Dendritic cell treated with granulocyte-macrophage colony-stimulating factor and Interleukin-4, amounts not matched to agents 40 ng/mL and 50 ng/mL, for 4 days (primary cell): ENCODE measurements around the gene ITGA6.

ENCODE experiments used
- H3K27ac Mint-ChIP-seq: one replicate; pipeline ENCODE4 v1.8.0; 2022; ENCODE audit warnings: mild to moderate bottlenecking, mixed read lengths
- H3K27me3 Mint-ChIP-seq: one replicate; pipeline ENCODE4 v1.8.0; 2022; ENCODE audit warnings: mild to moderate bottlenecking, mixed read lengths
- H3K36me3 Mint-ChIP-seq: one replicate; pipeline ENCODE4 v1.8.0; 2022; ENCODE audit warnings: low read depth, mixed read lengths
- H3K4me1 Mint-ChIP-seq: one replicate; pipeline ENCODE4 v1.8.0; 2022; ENCODE audit warnings: low read depth, mixed read lengths
- H3K4me3 Mint-ChIP-seq: one replicate; pipeline ENCODE4 v1.8.0; 2022; ENCODE audit warnings: mild to moderate bottlenecking, moderate library complexity, mixed read lengths
- H3K9me3 Mint-ChIP-seq: one replicate; pipeline ENCODE4 v1.8.0; 2022; ENCODE audit warnings: mixed read lengths
- intact Hi-C: fragments of 100-400 bp; cut with micrococcal nuclease; formaldehyde crosslinking; loops from one replicate; pipeline ENCODE4 v1.15.0; 2022

The ITGA6 gene

DNA sequence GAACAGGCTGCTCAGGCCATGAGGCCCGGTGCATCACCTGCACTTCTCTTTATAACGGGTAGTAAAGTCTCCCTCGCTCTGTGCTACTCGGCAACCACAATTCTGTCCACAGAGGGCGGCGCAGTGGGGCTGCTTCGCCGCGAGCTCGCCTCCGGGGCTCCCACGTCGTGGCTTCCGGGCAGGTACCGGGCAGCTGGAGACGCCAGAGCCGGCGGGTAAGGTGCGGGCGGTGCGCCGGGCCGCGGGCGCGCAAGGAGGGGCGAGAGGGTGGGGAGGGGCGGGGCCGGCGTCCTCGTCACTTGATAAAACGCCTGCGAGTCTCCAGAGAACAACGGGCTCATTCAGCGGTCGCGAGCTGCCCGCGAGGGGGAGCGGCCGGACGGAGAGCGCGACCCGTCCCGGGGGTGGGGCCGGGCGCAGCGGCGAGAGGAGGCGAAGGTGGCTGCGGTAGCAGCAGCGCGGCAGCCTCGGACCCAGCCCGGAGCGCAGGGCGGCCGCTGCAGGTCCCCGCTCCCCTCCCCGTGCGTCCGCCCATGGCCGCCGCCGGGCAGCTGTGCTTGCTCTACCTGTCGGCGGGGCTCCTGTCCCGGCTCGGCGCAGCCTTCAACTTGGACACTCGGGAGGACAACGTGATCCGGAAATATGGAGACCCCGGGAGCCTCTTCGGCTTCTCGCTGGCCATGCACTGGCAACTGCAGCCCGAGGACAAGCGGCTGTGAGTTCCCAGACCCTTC is at the start of gene ITGA6:
ITGA6 (plus strand) TSS at position 331 of the 734 bp plus-strand sequence.
- Mint-ChIP-seq H3K9me3 (no peaks in the 10 kb centered on the region), H3K36me3 (no peaks in the 10 kb centered on the region), H3K4me3 (peak within 1 kb of the TSS; percentile 75), H3K27me3 (peaks cover 63% of the 10 kb centered on the region), H3K27ac (no peak within 1 kb of the TSS), H3K4me1 (peaks cover 22% of the 10 kb centered on the region)
- intact Hi-C loops, result loop anchor here (5.0 kb wide), 1 partner anchor 35 kb away; no protein-coding TSS in a partner anchor

DNA sequence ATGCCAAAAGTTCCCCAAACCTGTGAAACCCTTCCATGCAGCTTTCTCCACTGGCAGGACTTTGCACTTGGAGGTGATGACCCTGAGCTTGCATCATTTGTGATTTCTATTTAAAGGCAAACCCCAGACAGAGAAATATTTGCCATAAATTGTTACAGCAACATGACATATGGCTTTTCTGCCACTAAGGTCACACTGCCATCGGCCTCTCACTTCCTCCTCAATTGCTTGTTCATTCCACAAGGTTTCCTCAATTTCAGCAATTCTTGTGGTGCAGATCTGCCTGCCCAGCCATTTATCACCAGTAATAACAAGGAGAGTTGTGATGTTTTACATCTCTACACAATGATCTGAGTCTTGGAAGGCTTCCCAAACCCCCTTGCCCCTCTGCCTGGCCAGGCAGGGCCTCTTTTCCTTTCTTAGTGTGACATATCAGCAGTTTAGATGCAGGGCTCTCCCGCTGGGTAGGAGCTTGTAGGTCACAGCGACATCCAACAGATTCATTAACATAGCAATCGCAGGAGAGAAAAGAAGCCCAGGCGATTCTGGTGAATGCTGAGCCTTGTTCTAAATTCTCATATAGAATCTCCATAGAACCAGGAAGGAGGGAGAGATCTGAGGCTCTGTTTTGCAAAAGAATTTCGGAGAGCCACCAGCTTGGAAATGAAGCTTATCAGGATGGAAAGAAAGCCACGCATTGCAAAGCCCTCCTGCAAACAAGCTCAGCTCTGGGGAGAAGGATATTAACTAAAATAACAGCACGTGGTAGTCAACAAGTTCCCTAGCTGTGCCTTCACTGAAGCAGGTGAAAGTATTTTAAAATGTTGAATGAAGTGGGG is 46.7 kb upstream of the ITGA6 start:
- intact Hi-C loops, result loop anchor here (10.0 kb wide), 1 partner anchor 86 kb away; no protein-coding TSS in a partner anchor

GRCh38 chr2:172381275-172382027 is 45.9 kb upstream of the ITGA6 start:
- Mint-ChIP-seq H3K4me1 (peaks cover 24% of the 10 kb centered on the region), H3K27me3 (peaks cover 8% of the 10 kb centered on the region), H3K27ac (peak overlapping the region; percentile 61), H3K4me3 (no peak overlapping the region), H3K36me3 (peaks cover 4% of the 10 kb centered on the region), H3K9me3 (peaks cover 5% of the 10 kb centered on the region)
- intact Hi-C loops, result loop anchor here (10.0 kb wide), 1 partner anchor 87 kb away; no protein-coding TSS in a partner anchor

More for the DNA sequence above, 46.7 kb upstream of the ITGA6 start:
- Mint-ChIP-seq H3K27ac (peak overlapping the region; percentile 61), H3K4me1 (peaks cover 30% of the 10 kb centered on the region), H3K36me3 (peaks cover 4% of the 10 kb centered on the region), H3K4me3 (peak overlapping the region; percentile 52), H3K27me3 (peaks cover 8% of the 10 kb centered on the region), H3K9me3 (peaks cover 5% of the 10 kb centered on the region)

DNA sequence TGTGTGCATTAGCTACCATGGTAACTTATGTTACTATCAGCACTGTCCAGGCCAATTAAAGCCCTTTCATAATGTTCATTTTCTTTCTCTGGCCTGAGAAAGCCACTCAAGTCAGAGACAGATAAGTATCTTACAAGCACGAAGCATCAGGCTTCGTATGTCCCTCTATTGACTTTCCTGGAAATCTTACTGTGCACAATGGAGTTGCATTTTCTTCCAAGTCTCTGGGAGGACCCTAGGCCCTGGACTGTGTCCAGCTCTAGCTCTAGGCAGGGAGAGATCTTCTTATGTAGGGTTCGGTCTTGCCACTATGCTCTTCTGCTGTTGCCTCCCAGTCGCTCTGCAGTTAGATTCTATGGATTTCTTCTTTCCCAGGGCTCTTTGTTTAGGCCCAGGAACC is 40.0 kb upstream of the ITGA6 start:
- no peaks in the 10 kb centered on the region for H3K36me3 Mint-ChIP-seq
- intact Hi-C loops, result loop anchor here (10.0 kb wide), 1 partner anchor 93 kb away; no protein-coding TSS in a partner anchor
- no peak overlapping the region for H3K27ac Mint-ChIP-seq
- no peaks in the 10 kb centered on the region for H3K9me3 Mint-ChIP-seq
- peaks cover 6% of the 10 kb centered on the region for H3K4me1 Mint-ChIP-seq
- H3K4me3 Mint-ChIP-seq, result no peak overlapping the region
- peaks cover 3% of the 10 kb centered on the region for H3K27me3 Mint-ChIP-seq

DNA sequence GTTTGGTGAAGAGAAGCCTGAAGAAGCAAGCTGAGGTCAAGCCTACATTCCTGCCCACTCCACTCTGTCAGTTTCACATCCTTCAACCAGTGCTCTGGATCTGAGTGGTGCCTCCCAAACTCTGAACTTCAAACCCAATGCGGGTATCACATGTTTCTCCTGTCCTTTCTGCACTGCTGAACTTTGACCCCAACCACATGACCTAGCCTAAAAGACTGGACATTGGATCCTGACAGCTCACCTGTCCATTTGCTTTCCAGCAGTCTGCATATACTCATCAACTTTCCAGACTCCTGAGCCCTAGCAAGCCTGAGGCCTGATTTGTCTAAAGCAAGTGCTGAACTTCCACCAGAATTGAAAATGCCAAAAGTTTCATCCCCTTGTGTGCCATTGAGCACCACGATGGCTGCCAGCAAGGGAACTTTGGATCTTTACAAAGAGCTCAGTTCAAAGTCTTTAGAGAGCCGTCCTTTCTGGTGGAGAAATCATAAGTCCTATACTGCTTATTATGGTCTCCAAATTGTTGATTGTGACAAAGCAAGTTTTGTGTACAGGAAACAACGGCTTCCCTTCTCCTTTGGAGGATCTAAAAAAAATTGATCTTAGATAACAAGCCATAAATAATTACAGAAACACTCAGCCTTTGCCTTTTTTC is 37.6 kb upstream of the ITGA6 start:
- Mint-ChIP-seq H3K4me1 (peaks cover 16% of the 10 kb centered on the region), H3K27ac (no peak overlapping the region), H3K9me3 (no peaks in the 10 kb centered on the region), H3K36me3 (no peaks in the 10 kb centered on the region), H3K27me3 (no peaks in the 10 kb centered on the region), H3K4me3 (no peak overlapping the region)
- intact Hi-C loops, result loop anchor here (5.0 to 10.0 kb wide), 2 partner anchors 37 to 95 kb away; partner anchors contain the start of gene ITGA6

DNA sequence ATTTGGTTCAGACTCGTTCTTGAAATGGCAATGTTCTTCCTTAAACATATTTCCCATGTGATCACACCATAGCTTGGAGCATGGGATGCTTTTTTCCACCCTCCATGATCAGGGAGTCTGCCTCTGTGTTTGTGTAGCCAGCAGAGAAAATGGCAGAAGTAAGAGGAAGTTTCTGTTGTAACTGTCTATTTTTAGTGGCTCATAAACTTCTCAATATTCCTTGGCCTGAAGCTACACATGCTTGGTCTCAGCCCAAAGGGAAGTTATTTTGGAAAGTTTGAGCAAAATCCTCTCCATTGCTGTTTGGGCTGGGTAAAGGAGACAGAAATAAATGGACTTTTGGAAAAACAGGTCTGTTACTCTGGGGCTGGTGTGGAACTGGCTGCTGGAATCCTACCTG is 33.4 kb upstream of the ITGA6 start:
- intact Hi-C loops, result loop anchor here (5.0 kb wide), 1 partner anchor 33 kb away; the partner anchor contains the start of gene ITGA6
- H3K27me3 Mint-ChIP-seq, result peaks cover 2% of the 10 kb centered on the region
- no peak overlapping the region for H3K4me3 Mint-ChIP-seq
- no peaks in the 10 kb centered on the region for H3K9me3 Mint-ChIP-seq
- H3K36me3 Mint-ChIP-seq, result no peaks in the 10 kb centered on the region
- peaks cover 33% of the 10 kb centered on the region for H3K4me1 Mint-ChIP-seq
- H3K27ac Mint-ChIP-seq, result no peak overlapping the region

- intact Hi-C loops, result no loop called here
- Mint-ChIP-seq H3K36me3 (no peaks in the 10 kb centered on the region), H3K27ac (no peak overlapping the region), H3K4me3 (no peak overlapping the region), H3K9me3 (no peaks in the 10 kb centered on the region), H3K4me1 (peaks cover 28% of the 10 kb centered on the region), H3K27me3 (peaks cover 4% of the 10 kb centered on the region)
These were observed 31.9 kb upstream of the ITGA6 start for GRCh38 chr2:172395503-172395902.

DNA sequence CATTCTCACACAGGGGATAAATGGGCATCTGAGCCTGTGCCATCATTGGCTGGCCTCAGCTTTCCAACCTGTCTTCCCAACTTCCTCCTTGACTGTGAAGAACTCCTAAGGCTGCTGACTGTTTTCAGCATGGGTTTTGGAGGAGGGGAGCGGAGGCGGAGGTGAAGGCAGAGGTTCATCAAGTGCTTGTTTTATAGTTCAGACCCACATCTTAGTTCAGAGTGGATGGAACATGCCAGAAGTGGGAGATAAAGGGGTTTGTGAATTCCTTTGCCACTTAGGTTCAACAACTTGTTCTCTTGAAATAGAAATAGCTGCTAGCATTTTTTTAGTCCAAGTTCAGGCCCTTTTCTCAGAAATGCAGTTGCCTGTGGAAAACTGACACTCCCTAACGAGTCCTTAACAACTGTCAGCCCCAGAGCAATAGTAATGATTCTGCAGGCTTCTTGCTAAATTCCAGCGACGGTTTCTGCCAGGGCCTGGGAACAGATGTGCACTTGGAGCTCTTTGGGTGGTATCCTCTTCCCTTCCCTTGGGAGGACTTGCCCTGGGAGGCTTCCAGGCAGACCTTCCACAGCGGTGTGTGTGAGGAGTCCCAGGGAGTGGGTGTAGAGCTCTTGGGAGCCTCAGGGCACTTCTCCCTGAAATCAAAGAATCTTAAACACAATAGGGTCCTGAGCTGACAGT is 30.1 kb upstream of the ITGA6 start:
- intact Hi-C loops, result no loop called here
- Mint-ChIP-seq H3K27ac (no peak overlapping the region), H3K36me3 (no peaks in the 10 kb centered on the region), H3K4me3 (no peak overlapping the region), H3K4me1 (peaks cover 28% of the 10 kb centered on the region), H3K27me3 (peaks cover 4% of the 10 kb centered on the region), H3K9me3 (no peaks in the 10 kb centered on the region)

DNA sequence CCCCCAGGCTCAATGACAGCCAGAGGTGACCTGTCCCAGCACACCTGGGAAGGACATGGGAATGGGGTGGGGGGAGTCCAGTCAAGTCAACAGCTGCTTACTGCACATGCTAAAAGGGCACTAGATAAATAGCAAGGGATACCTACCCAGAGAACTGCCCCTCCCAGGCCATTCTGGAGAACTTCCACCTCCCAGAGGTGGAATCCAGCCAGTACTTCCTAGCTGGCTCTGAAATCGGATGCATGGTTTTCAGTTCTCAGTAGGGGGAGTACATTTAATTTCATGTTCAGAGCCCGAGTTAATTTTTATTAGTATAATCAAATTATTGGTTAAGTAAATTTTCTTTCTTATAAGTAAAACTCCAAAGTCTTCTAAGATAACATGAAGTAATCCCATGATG is 28.9 kb upstream of the ITGA6 start:
- H3K27ac Mint-ChIP-seq, result no peak overlapping the region

DNA sequence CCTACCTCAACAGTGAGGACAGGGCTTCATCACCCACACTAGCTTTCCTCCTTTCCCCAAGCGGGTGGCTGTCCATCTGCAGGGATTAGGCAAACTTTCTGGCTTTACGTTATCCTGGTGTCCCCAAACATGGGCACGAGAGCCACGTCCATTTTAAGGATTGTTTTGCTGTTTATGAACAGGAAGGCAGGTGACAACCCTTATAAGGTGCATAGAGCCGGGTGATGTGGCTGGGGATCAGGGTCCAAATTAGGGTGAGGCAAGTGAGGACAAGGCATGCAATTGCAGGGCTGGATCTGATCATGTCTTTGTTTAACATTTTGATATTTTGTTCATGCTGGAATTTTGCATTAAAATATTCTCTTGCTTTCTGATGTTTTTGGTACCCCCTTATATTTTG is 27.6 kb upstream of the ITGA6 start:
- H3K9me3 Mint-ChIP-seq, result no peaks in the 10 kb centered on the region
- no peak overlapping the region for H3K4me3 Mint-ChIP-seq
- intact Hi-C loops, result no loop called here
- peaks cover 17% of the 10 kb centered on the region for H3K4me1 Mint-ChIP-seq
- peaks cover 4% of the 10 kb centered on the region for H3K27me3 Mint-ChIP-seq
- no peaks in the 10 kb centered on the region for H3K36me3 Mint-ChIP-seq
- H3K27ac Mint-ChIP-seq, result no peak overlapping the region

More for the DNA sequence above, 28.9 kb upstream of the ITGA6 start:
- no peaks in the 10 kb centered on the region for H3K36me3 Mint-ChIP-seq
- intact Hi-C loops, result no loop called here
- H3K9me3 Mint-ChIP-seq, result no peaks in the 10 kb centered on the region
- H3K4me3 Mint-ChIP-seq, result no peak overlapping the region
- peaks cover 4% of the 10 kb centered on the region for H3K27me3 Mint-ChIP-seq
- H3K4me1 Mint-ChIP-seq, result peaks cover 28% of the 10 kb centered on the region

GRCh38 chr2:172402198-172402597 is 25.2 kb upstream of the ITGA6 start:
- Mint-ChIP-seq H3K9me3 (no peaks in the 10 kb centered on the region), H3K4me1 (peaks cover 2% of the 10 kb centered on the region), H3K27ac (no peak overlapping the region), H3K36me3 (no peaks in the 10 kb centered on the region), H3K4me3 (no peak overlapping the region), H3K27me3 (peaks cover 1% of the 10 kb centered on the region)
- intact Hi-C loops, result no loop called here

GRCh38 chr2:172403402-172403801 is 24.0 kb upstream of the ITGA6 start:
- Mint-ChIP-seq H3K36me3 (no peaks in the 10 kb centered on the region), H3K4me1 (no peaks in the 10 kb centered on the region)
- intact Hi-C loops, result no loop called here

More at GRCh38 chr2:172403402-172403801, 24.0 kb upstream of the ITGA6 start:
- no peak overlapping the region for H3K27ac Mint-ChIP-seq
- peaks cover 1% of the 10 kb centered on the region for H3K27me3 Mint-ChIP-seq
- H3K9me3 Mint-ChIP-seq, result no peaks in the 10 kb centered on the region
- H3K4me3 Mint-ChIP-seq, result no peak overlapping the region
